HL-60/S4 treated with retinoic acid at 250 ng/mL for 4 days and 3 days (cell line): ENCODE measurements around the gene RORC.
"Not testable (repeated sequence)": the region's sequence is repeated elsewhere in the genome, so short reads cannot be mapped to it uniquely, and the experiment has no call there.

Experiments
- in situ Hi-C: fragments of 300-500 bp; cut with MboI; formaldehyde crosslinking; loops from 2 replicates; pipeline ENCODE4 v1.7.0; 2022; ENCODE audit warnings: low sequenced_read_pairs

Gene RORC

GRCh38 chr1:151831605-151832004, at the start of gene RORC:
Gene RORC (minus strand): TSS chr1:151831802. CDS start chr1:151831764, 38 bp downstream.
- in situ Hi-C loops, result no loop called here

- in situ Hi-C loops, result no loop called here
Measured at GRCh38 chr1:151875419-151876097, 44.0 kb upstream of the RORC start.

- in situ Hi-C loops, result not testable (repeated sequence)
Measured at GRCh38 chr1:151872776-151873175, 41.2 kb upstream of the RORC start.

GRCh38 chr1:151871284-151872030, 39.9 kb upstream of the RORC start:
- in situ Hi-C loops, result no loop called here

GRCh38 chr1:151868486-151868885, 36.9 kb upstream of the RORC start:
- in situ Hi-C loops, result no loop called here

GRCh38 chr1:151867765-151868411, 36.3 kb upstream of the RORC start:
- in situ Hi-C loops, result no loop called here

- in situ Hi-C loops, result no loop called here
Measured at GRCh38 chr1:151867321-151867720, 35.7 kb upstream of the RORC start.

- in situ Hi-C loops, result no loop called here
Measured at GRCh38 chr1:151864411-151864810, 32.8 kb upstream of the RORC start.

- in situ Hi-C loops, result no loop called here
Measured at GRCh38 chr1:151862604-151863003, 31.0 kb upstream of the RORC start.

GRCh38 chr1:151860504-151861187, 29.0 kb upstream of the RORC start:
- in situ Hi-C loops, result no loop called here

- in situ Hi-C loops, result no loop called here
Measured at GRCh38 chr1:151859891-151860293, 28.3 kb upstream of the RORC start.

- in situ Hi-C loops, result no loop called here
Measured at GRCh38 chr1:151858886-151859665, 27.5 kb upstream of the RORC start.

GRCh38 chr1:151858030-151858746, 26.6 kb upstream of the RORC start:
- in situ Hi-C loops, result no loop called here

- in situ Hi-C loops, result no loop called here
Measured at GRCh38 chr1:151855933-151856332, 24.3 kb upstream of the RORC start.

GRCh38 chr1:151855516-151855915, 23.9 kb upstream of the RORC start:
- in situ Hi-C loops, result not testable (repeated sequence)

GRCh38 chr1:151854658-151855057, 23.1 kb upstream of the RORC start:
- in situ Hi-C loops, result no loop called here

- in situ Hi-C loops, result no loop called here
Measured at GRCh38 chr1:151853411-151853943, 21.9 kb upstream of the RORC start, which contains the start of gene THEM5. Gene THEM5 (minus strand): TSS chr1:151853712. CDS start chr1:151853565, 147 bp downstream.

- in situ Hi-C loops, result no loop called here
Measured at GRCh38 chr1:151852733-151853132, 21.1 kb upstream of the RORC start.

GRCh38 chr1:151851886-151852285, 20.3 kb upstream of the RORC start:
- in situ Hi-C loops, result no loop called here

GRCh38 chr1:151849871-151850270, 18.3 kb upstream of the RORC start:
- in situ Hi-C loops, result no loop called here
